Measurements from ENCODE around the gene AEBP1.

Gene AEBP1

DNA sequence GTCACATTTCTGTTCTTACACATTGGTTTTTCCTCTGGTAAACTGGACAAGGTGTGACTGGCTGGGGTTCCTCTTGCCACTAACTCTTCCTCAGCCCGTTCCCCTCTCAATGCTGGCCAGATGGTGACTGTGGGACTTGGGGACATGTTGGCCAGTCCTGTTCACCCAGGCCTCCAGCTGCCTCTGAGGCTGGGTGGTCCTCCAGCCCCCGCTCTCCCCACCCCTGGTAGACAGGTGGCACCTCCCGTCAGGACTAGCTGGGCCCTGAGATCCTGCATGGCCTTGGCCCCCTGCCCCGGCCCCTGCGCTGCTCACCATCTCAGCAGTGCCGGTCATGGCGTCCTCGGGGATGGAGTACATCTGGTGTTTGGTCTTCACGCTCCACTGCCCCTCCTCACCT lies 47.8 kb downstream of the AEBP1 start:
- no peak for DNase-seq (ENCODE audit: low read depth in 1 of 2, low spot score in 1 of 2)
- H3K27ac ChIP-seq (replicated peaks) = no peak overlapping the region
- TF ChIP-seq POLR2AphosphoS5 (IDR thresholded peaks at IDR 0.05; ENCODE audit: low read depth) (no peak), GABPA (IDR thresholded peaks at IDR 0.05; ENCODE audit: low read depth) (no peak), SPI1 (IDR thresholded peaks at IDR 0.05; ENCODE audit: borderline replicate concordance, low read depth) (no peak)
- TF ChIP-seq, protein P1, sequence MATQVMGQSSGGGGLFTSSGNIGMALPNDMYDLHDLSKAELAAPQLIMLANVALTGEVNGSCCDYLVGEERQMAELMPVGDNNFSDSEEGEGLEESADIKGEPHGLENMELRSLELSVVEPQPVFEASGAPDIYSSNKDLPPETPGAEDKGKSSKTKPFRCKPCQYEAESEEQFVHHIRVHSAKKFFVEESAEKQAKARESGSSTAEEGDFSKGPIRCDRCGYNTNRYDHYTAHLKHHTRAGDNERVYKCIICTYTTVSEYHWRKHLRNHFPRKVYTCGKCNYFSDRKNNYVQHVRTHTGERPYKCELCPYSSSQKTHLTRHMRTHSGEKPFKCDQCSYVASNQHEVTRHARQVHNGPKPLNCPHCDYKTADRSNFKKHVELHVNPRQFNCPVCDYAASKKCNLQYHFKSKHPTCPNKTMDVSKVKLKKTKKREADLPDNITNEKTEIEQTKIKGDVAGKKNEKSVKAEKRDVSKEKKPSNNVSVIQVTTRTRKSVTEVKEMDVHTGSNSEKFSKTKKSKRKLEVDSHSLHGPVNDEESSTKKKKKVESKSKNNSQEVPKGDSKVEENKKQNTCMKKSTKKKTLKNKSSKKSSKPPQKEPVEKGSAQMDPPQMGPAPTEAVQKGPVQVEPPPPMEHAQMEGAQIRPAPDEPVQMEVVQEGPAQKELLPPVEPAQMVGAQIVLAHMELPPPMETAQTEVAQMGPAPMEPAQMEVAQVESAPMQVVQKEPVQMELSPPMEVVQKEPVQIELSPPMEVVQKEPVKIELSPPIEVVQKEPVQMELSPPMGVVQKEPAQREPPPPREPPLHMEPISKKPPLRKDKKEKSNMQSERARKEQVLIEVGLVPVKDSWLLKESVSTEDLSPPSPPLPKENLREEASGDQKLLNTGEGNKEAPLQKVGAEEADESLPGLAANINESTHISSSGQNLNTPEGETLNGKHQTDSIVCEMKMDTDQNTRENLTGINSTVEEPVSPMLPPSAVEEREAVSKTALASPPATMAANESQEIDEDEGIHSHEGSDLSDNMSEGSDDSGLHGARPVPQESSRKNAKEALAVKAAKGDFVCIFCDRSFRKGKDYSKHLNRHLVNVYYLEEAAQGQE (IDR thresholded peaks at IDR 0.05; ENCODE audit: insufficient replicate concordance, low read depth) = no peak
- TF ChIP-seq, protein P2, sequence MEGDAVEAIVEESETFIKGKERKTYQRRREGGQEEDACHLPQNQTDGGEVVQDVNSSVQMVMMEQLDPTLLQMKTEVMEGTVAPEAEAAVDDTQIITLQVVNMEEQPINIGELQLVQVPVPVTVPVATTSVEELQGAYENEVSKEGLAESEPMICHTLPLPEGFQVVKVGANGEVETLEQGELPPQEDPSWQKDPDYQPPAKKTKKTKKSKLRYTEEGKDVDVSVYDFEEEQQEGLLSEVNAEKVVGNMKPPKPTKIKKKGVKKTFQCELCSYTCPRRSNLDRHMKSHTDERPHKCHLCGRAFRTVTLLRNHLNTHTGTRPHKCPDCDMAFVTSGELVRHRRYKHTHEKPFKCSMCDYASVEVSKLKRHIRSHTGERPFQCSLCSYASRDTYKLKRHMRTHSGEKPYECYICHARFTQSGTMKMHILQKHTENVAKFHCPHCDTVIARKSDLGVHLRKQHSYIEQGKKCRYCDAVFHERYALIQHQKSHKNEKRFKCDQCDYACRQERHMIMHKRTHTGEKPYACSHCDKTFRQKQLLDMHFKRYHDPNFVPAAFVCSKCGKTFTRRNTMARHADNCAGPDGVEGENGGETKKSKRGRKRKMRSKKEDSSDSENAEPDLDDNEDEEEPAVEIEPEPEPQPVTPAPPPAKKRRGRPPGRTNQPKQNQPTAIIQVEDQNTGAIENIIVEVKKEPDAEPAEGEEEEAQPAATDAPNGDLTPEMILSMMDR (IDR thresholded peaks at IDR 0.05; ENCODE audit: insufficient read depth, low read length) = no peak
- H3K27me3 ChIP-seq (ENCODE audit: insufficient read depth, poor library complexity, severe bottlenecking) = no peaks in the 10 kb centered on the region
- H3K4me3 ChIP-seq (replicated peaks; ENCODE audit: insufficient read depth, low read length) = no peak overlapping the region

DNA sequence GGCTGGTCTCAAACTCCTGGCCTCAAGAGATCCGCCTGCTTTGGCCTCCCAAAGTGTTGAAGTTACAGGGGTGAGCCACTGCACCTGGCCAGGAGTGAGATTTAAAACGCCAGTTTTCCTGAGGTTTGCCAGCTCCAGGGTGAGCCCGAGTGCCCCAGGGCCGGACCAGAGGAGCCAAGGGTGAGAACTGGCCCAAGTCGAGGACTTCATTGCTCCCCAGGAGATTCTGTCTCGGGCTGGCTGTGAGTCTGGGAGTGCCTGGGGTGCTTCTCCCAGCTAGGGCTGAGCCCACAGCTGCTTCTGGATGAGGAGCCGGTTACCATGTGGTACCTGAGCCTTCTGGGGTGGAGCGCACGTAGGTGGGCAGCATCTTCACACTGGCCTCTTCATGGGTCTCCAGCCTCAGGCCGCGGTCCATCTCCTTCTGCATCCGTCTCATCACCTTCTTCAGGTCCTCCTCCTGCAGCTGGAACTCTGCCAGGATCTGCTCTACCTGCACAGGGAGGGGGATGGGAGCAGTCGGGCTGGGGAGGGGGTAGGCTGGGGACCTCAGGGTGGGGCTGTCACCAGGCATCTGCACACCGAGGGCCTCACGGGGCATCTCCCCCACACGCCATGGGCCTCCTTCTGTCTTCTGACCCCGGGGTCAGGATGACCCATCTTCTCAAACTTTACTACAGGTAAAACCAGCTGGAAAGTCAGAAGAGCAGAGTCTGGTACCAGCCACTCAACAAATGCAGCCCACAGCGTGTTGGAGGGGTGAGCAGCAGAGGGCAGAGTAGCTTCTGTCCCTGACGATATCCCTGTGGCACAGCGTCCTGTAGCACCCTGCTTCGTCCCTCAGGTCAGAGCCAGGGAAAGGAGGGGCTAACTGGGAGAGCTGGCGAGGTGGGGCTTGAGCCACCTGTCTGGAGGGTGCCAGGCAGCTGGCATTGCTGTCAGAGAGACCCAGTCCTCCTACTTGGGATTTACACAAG lies 49.1 kb downstream of the AEBP1 start:
- TF ChIP-seq SPI1 (IDR thresholded peaks at IDR 0.05; ENCODE audit: borderline replicate concordance, low read depth) = no peak
- TF ChIP-seq, protein P2 (IDR thresholded peaks at IDR 0.05; ENCODE audit: insufficient read depth, low read length) = no peak
- TF ChIP-seq, protein P1 (IDR thresholded peaks at IDR 0.05; ENCODE audit: insufficient replicate concordance, low read depth) = no peak
- TF ChIP-seq GABPA (IDR thresholded peaks at IDR 0.05; ENCODE audit: low read depth) = no peak
- H3K4me3 ChIP-seq (replicated peaks; ENCODE audit: insufficient read depth, low read length) = no peak overlapping the region
- no peak for DNase-seq (ENCODE audit: low read depth in 1 of 2, low spot score in 1 of 2)
- H3K27me3 ChIP-seq (ENCODE audit: insufficient read depth, poor library complexity, severe bottlenecking) = no peaks in the 10 kb centered on the region
- no peak overlapping the region for H3K27ac ChIP-seq (replicated peaks)

DNA sequence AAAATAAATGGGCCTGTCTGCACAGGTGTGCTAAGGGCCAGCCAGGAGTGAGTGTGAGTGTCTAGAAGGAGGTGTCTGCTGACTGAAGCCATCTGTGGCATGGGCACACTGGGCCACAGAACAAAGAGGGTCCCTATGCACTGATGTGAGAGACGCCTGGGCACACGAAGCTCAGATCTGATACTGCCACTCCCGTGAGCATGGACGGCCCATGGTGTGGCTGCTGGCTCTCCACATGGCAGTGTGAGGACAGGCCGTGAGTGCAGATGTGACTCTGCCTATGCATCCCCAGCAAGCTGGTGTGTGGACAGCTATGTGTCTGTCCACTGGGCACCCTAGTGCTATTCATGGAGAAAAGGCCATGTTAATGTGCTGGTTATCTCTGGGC lies 49.8 kb downstream of the AEBP1 start:
- no peak overlapping the region for H3K4me3 ChIP-seq (replicated peaks; ENCODE audit: insufficient read depth, low read length)
- TF ChIP-seq, protein P2 (IDR thresholded peaks at IDR 0.05; ENCODE audit: insufficient read depth, low read length) = no peak
- no peak for TF ChIP-seq POLR2AphosphoS5 (IDR thresholded peaks at IDR 0.05; ENCODE audit: low read depth)
- TF ChIP-seq, protein P1 (IDR thresholded peaks at IDR 0.05; ENCODE audit: insufficient replicate concordance, low read depth) = no peak
- TF ChIP-seq SPI1 (IDR thresholded peaks at IDR 0.05; ENCODE audit: borderline replicate concordance, low read depth) = no peak
- no peak for TF ChIP-seq GABPA (IDR thresholded peaks at IDR 0.05; ENCODE audit: low read depth)
- DNase-seq (ENCODE audit: low read depth in 1 of 2, low spot score in 1 of 2) = no peak
- H3K27ac ChIP-seq (replicated peaks) = no peak overlapping the region
- no peaks in the 10 kb centered on the region for H3K27me3 ChIP-seq (ENCODE audit: insufficient read depth, poor library complexity, severe bottlenecking)

All from HL-60 (cell line).